PFSK-1 (cell line): Measurements from ENCODE around the gene MIB2.

Experiments
- POLR2AphosphoS5 ChIP-seq: IDR thresholded peaks from 2 replicates; pipeline ENCODE4 v1.6.1; 2012; ENCODE audit warnings: low read depth, mild to moderate bottlenecking, control low read depth, low read length, moderate library complexity
- TF ChIP-seq, protein P1 (sequence below), 2 experiments: IDR thresholded peaks; 2 replicates each; pipeline versions ENCODE4 v1.6.1 to v1.8.0; 2011 to 2012; ENCODE audit warnings: low read depth in 2 of 2, low read length in 2 of 2, control low read depth in 1 of 2, inconsistent platforms in 1 of 2, mild to moderate bottlenecking in 1 of 2, moderate library complexity in 1 of 2; ENCODE audit not compliant: insufficient read depth in 1 of 2

- TF ChIP-seq POLR2AphosphoS5 = no peak
- TF ChIP-seq, protein P1, sequence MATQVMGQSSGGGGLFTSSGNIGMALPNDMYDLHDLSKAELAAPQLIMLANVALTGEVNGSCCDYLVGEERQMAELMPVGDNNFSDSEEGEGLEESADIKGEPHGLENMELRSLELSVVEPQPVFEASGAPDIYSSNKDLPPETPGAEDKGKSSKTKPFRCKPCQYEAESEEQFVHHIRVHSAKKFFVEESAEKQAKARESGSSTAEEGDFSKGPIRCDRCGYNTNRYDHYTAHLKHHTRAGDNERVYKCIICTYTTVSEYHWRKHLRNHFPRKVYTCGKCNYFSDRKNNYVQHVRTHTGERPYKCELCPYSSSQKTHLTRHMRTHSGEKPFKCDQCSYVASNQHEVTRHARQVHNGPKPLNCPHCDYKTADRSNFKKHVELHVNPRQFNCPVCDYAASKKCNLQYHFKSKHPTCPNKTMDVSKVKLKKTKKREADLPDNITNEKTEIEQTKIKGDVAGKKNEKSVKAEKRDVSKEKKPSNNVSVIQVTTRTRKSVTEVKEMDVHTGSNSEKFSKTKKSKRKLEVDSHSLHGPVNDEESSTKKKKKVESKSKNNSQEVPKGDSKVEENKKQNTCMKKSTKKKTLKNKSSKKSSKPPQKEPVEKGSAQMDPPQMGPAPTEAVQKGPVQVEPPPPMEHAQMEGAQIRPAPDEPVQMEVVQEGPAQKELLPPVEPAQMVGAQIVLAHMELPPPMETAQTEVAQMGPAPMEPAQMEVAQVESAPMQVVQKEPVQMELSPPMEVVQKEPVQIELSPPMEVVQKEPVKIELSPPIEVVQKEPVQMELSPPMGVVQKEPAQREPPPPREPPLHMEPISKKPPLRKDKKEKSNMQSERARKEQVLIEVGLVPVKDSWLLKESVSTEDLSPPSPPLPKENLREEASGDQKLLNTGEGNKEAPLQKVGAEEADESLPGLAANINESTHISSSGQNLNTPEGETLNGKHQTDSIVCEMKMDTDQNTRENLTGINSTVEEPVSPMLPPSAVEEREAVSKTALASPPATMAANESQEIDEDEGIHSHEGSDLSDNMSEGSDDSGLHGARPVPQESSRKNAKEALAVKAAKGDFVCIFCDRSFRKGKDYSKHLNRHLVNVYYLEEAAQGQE (IDR thresholded peaks at IDR 0.05; ENCODE audit: insufficient read depth in 1 of 2, low read depth in 2 of 2, low read length in 2 of 2) = no peak
Observed at GRCh38 chr1:1627261-1627828, 12.0 kb downstream of the MIB2 start.
